ENCODE data around the gene ELF1.
"Not testable (repeated sequence)": the region's sequence is repeated elsewhere in the genome, so short reads cannot be mapped to it uniquely, and the experiment has no call there.

The ELF1 gene

DNA sequence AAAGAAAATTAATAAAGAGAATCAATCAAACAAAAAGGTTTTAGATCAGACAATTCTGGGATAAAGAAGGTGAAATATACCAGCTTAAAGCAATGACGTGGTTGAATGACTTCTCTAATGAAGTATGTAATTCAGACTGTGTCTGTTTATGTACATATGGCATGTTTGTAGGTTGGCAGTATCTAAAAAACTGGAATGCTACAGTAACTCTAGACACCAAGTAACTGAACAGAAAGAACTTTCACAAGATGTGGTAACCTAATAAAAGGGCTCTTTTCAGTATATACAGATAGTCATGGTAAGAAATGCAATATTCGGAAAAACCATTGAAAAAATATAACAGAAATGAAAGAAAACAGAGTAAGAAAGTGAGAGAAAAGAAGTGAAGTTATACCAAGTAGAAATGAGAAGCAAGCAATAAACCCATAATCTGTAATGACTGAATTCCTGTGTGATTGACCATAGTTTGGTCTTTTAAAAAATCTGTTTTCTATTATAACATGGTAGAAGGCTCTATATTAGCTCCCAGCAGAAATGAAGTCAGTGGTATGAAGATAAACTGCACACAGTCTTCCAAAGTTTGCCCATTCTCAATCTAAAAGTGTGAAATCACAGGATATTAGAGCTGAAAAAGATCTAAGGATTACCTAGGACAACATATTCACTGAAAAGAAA is 31.4 kb downstream of the ELF1 start:
- in situ Hi-C loops (cut with HindIII; ENCODE audit: low pct_ligation_motif_present, low pct_unique_long_range_greater_than_20kb, low sequenced_read_pairs): no loop called here
- no peak for DNase-seq

DNA sequence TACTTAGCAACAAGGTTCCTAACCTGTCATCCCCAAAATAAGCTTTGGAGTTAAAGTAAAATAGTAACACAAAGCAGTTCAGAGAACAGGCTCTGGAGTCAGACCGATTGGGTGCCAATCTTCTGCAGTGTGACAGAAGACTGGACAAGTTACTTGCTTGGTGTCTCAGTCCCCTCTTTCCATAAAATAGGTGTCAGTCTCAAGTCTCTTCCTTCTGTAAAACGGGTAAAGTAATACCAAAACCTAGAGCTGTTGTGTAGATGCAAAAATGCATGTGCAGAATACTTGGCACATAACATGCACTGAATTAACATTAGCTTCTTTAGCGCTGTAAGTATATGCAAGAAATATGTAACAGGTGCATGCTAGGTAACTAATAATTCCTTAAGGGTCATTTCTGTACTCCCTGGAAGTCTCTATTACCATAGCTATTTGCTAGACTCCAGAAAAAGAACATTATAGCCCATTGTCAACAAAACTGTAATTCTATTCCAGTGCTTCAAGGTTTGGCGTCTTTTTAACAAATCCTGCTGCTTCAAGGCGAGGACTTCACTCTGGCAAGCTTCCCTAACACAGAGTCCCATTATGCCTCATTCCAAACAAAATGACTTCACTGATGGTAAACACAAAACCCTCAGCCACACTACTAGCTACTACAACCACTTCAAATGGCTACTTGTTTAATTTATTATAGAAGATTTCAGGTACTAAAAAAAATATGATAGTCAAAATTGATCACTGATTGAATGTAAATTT is 32.8 kb downstream of the ELF1 start:
- DNase-seq: no peak
- in situ Hi-C loops (cut with HindIII; ENCODE audit: low pct_ligation_motif_present, low pct_unique_long_range_greater_than_20kb, low sequenced_read_pairs): no loop called here

DNA sequence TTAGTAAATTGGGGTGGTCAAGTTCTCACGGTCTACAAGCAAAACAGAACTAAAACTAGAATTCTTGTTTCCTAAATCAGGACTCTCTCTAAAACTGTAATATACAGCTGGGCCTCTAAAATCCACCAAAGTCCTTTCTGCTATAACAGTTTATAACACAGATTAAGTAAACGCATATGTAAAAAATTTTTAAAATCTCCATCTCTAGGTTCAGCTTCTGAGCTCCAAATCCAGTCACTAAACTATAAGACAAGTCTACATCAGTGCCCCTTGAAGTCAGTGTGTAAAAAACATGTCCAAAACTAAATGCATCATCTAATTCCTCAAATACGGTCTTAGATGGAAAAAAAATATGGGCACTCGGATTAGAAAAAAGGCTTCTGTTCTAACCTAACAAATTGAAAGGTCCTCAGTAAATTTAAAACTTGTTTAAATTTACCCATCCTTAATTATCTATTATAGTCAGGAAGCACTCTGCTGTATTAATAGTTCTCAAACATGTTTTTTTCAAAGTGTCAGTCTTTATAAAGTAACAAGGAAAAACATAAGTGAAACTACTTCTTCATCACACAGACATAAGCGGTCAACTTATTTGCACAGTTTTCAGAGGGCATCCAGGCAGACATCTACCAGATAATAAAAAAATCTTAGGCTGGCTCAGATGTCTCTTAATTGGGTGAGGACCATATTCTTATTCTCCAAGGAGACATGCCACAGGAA is 33.6 kb downstream of the ELF1 start:
- DNase-seq: no peak
- in situ Hi-C loops (cut with HindIII; ENCODE audit: low pct_ligation_motif_present, low pct_unique_long_range_greater_than_20kb, low sequenced_read_pairs): no loop called here

DNA sequence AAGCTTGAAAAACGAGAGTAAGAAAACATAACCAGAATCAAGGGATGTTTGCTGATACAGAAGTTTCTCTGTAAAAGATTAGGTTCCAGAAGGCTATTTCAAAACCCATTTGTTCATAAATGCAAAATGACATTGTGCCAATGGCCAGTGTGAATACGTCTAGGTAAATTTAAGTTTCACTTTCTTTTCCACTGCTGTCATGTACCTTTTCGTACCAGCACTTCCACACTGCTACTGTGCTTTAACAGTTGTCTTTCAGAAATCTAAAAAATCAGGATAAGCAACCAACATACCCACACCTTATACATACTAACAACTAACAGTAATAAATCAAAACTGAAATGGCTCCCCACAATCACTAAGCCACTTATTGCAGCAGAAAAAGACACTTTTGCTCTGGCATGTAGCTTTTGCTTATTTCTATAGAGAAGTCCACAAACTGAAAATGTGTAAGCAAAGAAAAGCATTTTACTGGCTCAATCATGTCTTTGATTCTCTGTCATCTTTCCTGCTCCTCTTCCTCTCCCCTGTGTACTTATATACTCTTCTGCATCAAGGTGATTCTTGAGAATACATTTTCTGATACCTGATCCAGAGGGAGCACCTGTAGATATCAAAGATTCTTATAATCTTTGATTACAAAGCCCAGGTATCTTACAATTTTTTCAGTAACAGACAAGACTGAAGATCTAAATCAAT is 34.3 kb downstream of the ELF1 start:
- peak; percentile 44 for DNase-seq
- in situ Hi-C loops (cut with HindIII; ENCODE audit: low pct_ligation_motif_present, low pct_unique_long_range_greater_than_20kb, low sequenced_read_pairs): no loop called here

DNA sequence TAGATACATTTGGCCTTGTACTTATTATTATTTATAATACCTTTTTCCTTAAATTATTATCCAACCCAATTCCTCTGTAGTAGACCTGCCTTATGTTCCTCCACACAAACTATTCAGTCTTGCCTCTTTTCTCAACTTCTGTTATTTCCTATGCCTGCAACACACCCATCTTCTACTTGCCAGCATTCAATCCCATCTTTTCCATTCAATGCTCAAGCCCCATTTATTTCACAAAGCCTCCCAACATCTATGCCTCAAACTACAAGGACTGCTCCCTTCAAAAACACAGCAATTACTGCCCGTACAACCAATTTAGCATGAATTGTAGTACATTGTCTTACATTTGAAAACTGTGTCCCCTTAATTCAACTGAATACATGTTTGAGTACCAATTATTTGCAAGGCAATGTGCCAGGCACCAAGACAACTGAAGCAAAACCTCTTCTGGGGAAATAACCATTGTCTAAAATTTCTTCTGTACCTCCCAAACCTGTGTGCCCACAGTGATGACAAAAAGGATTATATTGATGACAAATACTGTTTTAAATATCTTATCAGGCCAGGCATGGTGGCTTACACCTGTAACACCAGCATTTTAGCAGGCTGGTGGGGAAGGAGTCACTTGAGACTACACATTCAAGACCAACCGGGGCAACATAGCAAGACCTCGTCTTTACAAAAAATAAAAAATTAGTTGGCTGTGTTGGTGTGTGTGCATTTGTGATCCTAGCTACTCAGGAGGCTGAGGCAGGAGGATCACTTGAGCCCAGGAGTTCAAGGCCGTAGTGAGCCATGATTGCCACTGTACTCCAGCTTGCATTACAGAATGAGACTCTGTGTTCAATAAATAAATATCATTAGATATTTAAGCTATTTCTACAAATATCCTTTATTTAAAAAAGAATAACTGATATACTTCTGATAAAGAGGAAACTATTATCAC is 35.1 kb downstream of the ELF1 start:
- no peak for DNase-seq
- in situ Hi-C loops (cut with HindIII; ENCODE audit: low pct_ligation_motif_present, low pct_unique_long_range_greater_than_20kb, low sequenced_read_pairs): no loop called here

DNA sequence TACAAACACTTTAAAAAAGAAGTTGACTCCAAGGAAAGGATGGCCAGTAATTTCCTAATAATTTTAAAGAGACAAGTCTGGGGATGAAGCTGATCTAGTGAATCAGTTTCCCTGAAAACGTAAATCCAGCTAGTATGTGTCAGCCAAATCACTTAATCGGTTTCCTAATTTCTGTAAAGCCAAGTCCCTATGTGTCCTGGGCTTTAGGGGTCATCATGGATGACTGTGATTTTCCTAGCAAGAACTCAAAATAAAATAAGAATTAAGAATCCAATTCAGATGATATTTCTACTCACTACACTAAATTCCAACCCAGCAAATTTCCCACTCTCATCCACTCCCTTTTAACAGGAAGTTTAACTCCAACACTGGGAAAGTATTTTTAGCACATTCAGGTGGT is 35.9 kb downstream of the ELF1 start:
- in situ Hi-C loops (cut with HindIII; ENCODE audit: low pct_ligation_motif_present, low pct_unique_long_range_greater_than_20kb, low sequenced_read_pairs): no loop called here
- DNase-seq: no peak

DNA sequence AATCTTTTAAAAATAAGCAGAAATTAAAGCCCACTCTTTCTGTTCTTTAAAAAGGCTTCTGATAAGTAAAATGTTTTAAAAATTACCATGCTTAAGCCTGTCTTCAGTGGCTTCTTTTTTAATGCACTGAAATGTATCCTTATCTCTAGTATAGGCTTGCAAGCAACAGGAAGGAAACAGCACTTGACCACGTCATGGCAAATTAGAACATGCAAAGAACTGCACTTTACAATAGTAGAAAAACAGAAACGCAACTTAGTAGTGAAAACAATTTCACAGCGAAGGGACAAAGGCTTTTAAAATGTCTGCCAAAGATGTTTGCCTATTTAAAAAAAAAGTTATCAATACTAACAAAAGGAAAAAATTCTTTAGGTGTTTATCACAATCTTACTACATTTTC is 36.3 kb downstream of the ELF1 start:
- no peak for DNase-seq
- in situ Hi-C loops (cut with HindIII; ENCODE audit: low pct_ligation_motif_present, low pct_unique_long_range_greater_than_20kb, low sequenced_read_pairs): no loop called here

DNA sequence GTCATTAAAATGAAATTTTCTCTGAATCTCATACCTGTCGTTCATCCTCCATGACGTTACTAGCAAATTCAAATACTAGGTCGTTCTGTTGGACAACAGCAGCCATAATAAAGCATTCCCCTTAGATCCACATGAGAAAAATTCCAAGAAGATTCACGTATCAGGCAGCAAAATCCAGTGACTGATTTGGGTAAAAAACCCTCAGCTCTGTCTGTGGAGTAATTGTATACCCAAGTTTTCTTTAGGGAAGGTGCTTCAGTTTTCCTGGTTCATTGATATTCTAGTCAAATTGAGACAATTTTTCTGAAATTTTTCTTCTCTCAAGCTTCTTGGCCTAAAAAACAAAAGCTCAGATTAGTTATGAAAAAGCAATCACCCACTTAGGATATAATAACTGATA is 37.2 kb downstream of the ELF1 start:
- DNase-seq: no peak

DNA sequence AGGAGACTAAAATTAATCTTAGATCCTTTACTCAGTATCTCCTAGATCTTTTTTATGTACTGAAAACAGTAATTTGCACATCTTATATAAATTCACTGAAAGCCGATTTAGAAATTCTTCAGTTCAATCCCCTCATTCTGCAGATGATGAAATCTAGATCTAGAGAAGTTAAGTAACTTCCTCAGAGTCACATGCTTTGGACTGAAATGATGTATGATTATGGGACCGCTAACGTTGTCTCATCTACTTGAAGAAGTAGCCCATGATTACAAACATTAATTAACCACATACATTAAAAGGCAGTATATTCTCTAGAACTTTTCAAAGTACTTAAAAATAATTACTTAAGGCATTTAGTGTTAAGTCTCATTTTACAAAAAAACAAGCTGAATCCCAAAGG is 37.8 kb downstream of the ELF1 start:
- in situ Hi-C loops (cut with HindIII; ENCODE audit: low pct_ligation_motif_present, low pct_unique_long_range_greater_than_20kb, low sequenced_read_pairs): no loop called here
- DNase-seq: no peak

More for the DNA sequence above, 37.2 kb downstream of the ELF1 start:
- in situ Hi-C loops (cut with HindIII; ENCODE audit: low pct_ligation_motif_present, low pct_unique_long_range_greater_than_20kb, low sequenced_read_pairs): no loop called here

DNA sequence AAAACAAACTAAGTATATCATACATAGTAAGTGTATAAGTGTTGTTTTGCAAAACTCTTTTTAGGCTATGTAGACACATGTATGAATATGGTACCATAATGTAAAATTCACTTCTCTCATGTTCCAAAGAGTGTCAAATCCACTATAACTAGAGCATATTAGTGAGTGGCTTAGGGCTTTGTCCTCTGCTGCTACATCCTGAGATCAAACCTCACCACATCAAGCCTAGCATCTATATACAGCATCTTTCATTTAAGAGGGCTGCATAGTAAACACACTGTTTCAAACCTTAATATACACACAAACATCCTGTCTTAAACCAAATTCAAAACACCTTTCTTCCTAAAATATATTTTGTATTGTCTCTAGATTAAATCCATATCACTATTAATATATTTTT is 38.7 kb downstream of the ELF1 start:
- in situ Hi-C loops (cut with HindIII; ENCODE audit: low pct_ligation_motif_present, low pct_unique_long_range_greater_than_20kb, low sequenced_read_pairs): no loop called here
- no peak for DNase-seq

DNA sequence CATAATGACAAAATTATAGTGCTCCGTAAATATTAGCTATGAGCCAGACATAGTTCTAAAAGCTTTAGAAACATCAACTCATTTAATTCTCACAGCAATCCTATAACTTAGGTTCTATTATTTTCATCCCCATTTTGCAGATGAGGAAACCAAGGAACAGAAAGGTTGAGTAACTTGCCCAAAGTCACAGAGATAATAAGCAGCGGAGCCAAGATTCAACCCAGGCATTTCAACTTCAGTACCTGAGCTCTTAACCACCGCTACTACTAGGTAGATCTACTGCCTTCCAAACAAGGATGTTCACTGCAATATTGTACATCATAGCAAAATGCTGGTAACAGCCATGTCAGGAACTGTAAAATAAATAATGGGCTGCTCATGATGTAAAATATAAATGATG is 39.9 kb downstream of the ELF1 start:
- DNase-seq: no peak
- in situ Hi-C loops (cut with HindIII; ENCODE audit: low pct_ligation_motif_present, low pct_unique_long_range_greater_than_20kb, low sequenced_read_pairs): no loop called here

DNA sequence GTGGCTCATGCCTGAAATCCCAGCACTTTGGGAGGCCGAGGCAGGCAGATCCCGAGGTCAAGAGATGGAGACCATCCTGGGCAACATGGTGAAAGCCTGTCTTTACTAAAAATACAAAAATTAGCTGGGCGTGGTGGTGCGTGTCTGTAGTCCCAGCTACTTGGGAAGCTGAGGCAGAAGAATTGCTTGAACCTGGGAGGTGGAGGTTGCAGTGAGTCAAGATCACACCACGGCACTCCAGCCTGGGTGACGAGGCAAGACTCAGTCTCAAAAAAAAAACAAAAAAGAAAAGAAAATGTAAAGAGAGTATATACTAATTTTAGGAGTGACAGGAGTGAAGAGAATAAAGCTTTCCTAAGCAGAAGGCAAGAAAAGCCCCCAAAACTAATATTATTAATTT is 41.0 kb downstream of the ELF1 start:
- in situ Hi-C loops (cut with HindIII; ENCODE audit: low pct_ligation_motif_present, low pct_unique_long_range_greater_than_20kb, low sequenced_read_pairs); DNase-seq: not testable (repeated sequence)

DNA sequence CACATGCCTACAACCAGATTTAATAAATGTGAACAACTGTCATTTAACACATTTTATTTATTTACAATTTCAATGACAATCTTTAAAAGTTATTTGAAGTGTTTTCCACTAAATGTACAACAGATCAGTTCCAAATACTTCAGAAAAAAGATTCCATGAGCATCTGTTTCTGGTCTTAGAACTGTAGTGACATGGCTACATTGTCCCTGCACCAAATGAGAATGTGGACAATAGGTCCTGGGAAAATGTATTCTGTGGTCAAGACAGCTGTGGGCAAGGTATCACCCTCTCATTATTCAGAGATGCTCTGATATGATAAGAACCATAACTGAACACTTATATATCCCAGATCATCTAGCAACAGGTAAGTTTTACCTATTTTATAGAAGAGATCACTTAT is 43.7 kb downstream of the ELF1 start:
- in situ Hi-C loops (cut with HindIII; ENCODE audit: low pct_ligation_motif_present, low pct_unique_long_range_greater_than_20kb, low sequenced_read_pairs): no loop called here
- no peak for DNase-seq

DNA sequence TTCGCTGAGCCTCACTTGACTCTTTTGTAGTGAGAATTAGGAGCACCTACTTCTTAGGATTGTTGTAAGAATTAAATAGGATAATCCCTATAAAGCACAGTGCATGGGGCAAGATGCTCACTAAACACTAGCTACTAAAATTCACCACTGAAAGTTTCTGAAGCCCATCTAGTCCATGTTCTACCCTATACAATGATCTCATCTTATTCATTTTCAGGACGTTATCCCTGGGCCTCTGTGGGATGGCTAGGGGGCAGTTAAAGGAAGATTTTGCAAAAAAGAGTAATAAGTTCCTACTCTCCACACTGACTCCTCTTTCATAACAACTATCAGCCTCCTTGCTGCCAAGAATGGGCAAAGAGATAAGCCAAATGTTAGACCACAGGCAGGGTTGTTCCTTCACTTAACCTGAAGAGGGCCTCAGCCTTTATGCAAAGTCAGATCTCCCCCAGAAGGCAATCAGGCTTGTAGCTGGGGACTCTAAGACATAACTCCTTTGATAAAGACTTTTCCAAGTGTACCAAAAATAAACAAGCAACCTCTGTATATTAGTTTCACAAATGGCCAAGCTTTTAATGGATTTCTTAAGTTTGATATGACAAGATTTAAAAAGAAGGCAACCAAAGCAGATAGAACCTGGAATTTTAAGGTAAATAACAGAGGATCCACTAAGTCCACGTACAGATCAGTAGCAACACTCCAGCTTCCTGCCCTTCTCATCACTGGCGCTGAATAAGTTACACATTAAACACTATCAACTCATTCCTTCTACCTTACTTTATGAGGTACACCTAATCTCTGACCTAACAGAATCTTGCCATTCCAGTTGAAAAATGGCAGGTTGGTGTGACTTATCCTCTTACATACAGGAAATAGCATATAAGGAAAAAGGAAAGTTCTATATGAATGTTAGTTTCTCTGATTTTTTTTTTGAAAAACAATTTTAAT is 44.4 kb downstream of the ELF1 start:
- in situ Hi-C loops (cut with HindIII; ENCODE audit: low pct_ligation_motif_present, low pct_unique_long_range_greater_than_20kb, low sequenced_read_pairs): no loop called here
- DNase-seq: peak; percentile 66

DNA sequence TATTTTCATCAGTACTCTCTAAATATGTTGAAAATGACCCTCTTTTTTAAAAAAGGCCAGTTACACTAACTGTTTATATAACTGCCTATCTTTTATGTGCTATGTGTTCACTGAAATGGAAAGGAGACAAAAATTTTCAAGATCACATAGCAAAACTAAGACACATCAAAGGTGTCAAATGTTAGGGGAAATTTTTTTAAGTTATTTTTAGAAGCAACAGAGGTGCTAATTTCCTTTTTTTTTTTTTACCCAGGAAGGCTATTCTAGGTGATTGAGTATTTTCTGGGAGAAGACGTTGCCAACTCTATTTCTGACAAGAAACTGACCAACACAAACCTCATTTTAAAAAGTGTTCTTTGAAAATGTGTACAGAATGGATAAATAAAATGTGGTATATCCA is 45.7 kb downstream of the ELF1 start:
- DNase-seq: no peak
- in situ Hi-C loops (cut with HindIII; ENCODE audit: low pct_ligation_motif_present, low pct_unique_long_range_greater_than_20kb, low sequenced_read_pairs): no loop called here

DNA sequence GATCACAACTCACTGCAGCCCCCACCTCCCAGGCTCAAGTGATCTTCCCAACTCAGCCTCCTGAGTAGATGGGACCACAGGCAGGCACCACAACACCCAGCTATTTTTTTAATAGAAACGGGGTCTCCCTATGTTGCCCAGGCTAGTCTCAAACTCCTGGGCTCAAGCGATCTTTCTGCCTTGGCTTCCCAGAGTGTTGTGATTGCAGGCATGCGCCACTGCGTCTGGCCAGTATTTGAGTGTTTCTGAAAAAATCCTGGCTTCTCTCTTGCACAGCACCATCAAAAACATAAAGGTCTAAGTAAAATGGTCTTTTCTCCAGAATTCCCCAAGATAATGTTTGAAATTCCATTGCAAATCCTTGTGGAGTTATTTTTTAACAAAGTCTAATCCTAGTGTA is 47.8 kb downstream of the ELF1 start:
- no peak for DNase-seq
- in situ Hi-C loops (cut with HindIII; ENCODE audit: low pct_ligation_motif_present, low pct_unique_long_range_greater_than_20kb, low sequenced_read_pairs): no loop called here

DNA sequence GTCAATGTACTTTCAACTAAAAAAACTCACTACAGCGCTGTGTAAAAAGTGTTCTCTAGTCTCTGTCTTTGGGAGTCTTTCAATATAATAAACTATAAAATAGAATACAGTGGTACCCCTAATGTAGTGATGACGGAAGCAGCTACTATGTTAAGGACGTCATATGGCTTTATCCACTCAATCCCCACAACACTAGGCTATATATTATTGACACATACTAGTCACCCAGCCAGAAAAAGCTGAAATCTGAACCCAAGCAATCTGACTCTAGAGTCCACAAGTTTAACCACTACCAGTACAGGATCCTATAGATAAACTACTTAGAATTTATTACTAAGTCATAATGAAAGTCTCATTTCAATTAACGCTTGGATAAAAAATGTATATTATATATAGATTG is 48.3 kb downstream of the ELF1 start:
- in situ Hi-C loops (cut with HindIII; ENCODE audit: low pct_ligation_motif_present, low pct_unique_long_range_greater_than_20kb, low sequenced_read_pairs): no loop called here
- DNase-seq: no peak
